HEK293 (cell line): ENCODE data around the gene SAYSD1.

Experiments used
- BCL11B ChIP-seq: fragments of 450-650 bp; formaldehyde crosslinking; IDR thresholded peaks from 2 replicates; pipeline ENCODE4 v1.5.1; 2016; ENCODE audit warnings: low read depth, missing biosample characterization, missing genetic modification characterization
- HOXA7 ChIP-seq: sonication (generic); formaldehyde crosslinking; IDR thresholded peaks from 2 replicates; pipeline ENCODE4 v1.8.1; 2022; ENCODE audit warnings: missing genetic modification reagents, borderline replicate concordance
- HOXC10 ChIP-seq: sonication (generic); formaldehyde crosslinking; IDR thresholded peaks from 2 replicates; pipeline ENCODE4 v1.8.1; 2023; ENCODE audit warnings: mild to moderate bottlenecking, missing genetic modification reagents
- HOXD13 ChIP-seq: sonication (generic); formaldehyde crosslinking; IDR thresholded peaks from 2 replicates; pipeline ENCODE4 v1.8.0; 2022; ENCODE audit warnings: missing genetic modification reagents, borderline replicate concordance
- SCRT2 ChIP-seq: fragments of 450-650 bp; formaldehyde crosslinking; IDR thresholded peaks from 2 replicates; pipeline ENCODE4 v1.5.1; 2016; ENCODE audit warnings: missing biosample characterization, missing genetic modification characterization
- SP3 ChIP-seq: fragments of 450-650 bp; formaldehyde crosslinking; IDR thresholded peaks from 2 replicates; pipeline ENCODE4 v1.5.1; 2016; ENCODE audit warnings: missing biosample characterization, missing genetic modification characterization
- ZFP69B ChIP-seq: fragments of 450-650 bp; formaldehyde crosslinking; IDR thresholded peaks from 2 replicates; pipeline ENCODE4 v1.5.1; 2016; ENCODE audit warnings: missing biosample characterization, missing genetic modification characterization
- ZNF121 ChIP-seq: fragments of 450-650 bp; formaldehyde crosslinking; IDR thresholded peaks from 2 replicates; pipeline ENCODE4 v1.5.1; 2016; ENCODE audit warnings: missing biosample characterization, missing genetic modification characterization
- ZNF202 ChIP-seq: fragments of 450-650 bp; formaldehyde crosslinking; IDR thresholded peaks from 2 replicates; pipeline ENCODE4 v1.5.1; 2016; ENCODE audit warnings: missing biosample characterization, missing genetic modification characterization, borderline replicate concordance
- ZNF223 ChIP-seq: fragments of 450-650 bp; formaldehyde crosslinking; IDR thresholded peaks from 2 replicates; pipeline ENCODE4 v1.5.1; 2016; ENCODE audit warnings: missing biosample characterization, missing genetic modification characterization
- ZNF26 ChIP-seq: fragments of 450-650 bp; formaldehyde crosslinking; IDR thresholded peaks from 2 replicates; pipeline ENCODE4 v1.5.1; 2016; ENCODE audit warnings: missing biosample characterization, missing genetic modification characterization
- ZNF426 ChIP-seq: fragments of 450-650 bp; formaldehyde crosslinking; IDR thresholded peaks from 2 replicates; pipeline ENCODE4 v1.5.1; 2017; ENCODE audit warnings: missing biosample characterization, missing genetic modification characterization, mild to moderate bottlenecking, inconsistent platforms, moderate library complexity
- ZNF514 ChIP-seq: fragments of 450-650 bp; formaldehyde crosslinking; IDR thresholded peaks from 2 replicates; pipeline ENCODE4 v1.5.1; 2016; ENCODE audit warnings: missing biosample characterization, missing genetic modification characterization
- ZNF521 ChIP-seq: fragments of 450-650 bp; formaldehyde crosslinking; IDR thresholded peaks from 2 replicates; pipeline ENCODE4 v1.5.1; 2017; ENCODE audit warnings: missing biosample characterization, mild to moderate bottlenecking, missing genetic modification characterization
- ZNF529 ChIP-seq: fragments of 450-650 bp; formaldehyde crosslinking; IDR thresholded peaks from 2 replicates; pipeline ENCODE4 v1.5.1; 2017; ENCODE audit warnings: missing genetic modification characterization, missing biosample characterization; ENCODE audit not compliant: insufficient replicate concordance
- ZNF530 ChIP-seq: fragments of 450-650 bp; formaldehyde crosslinking; IDR thresholded peaks from 2 replicates; pipeline ENCODE4 v1.5.1; 2016; ENCODE audit warnings: low read depth, missing biosample characterization, missing genetic modification characterization
- ZNF596 ChIP-seq: fragments of 450-650 bp; IDR thresholded peaks from 2 replicates; pipeline ENCODE4 v1.5.0; 2018; ENCODE audit warnings: missing biosample characterization, mild to moderate bottlenecking, missing genetic modification characterization, moderate library complexity
- ZNF626 ChIP-seq: fragments of 450-650 bp; sonication (Bioruptor Pico); formaldehyde crosslinking; IDR thresholded peaks from 2 replicates; pipeline ENCODE4 v1.5.1; 2018; ENCODE audit warnings: missing biosample characterization, missing genetic modification characterization, inconsistent platforms
- ZNF629 ChIP-seq: fragments of 450-650 bp; formaldehyde crosslinking; IDR thresholded peaks from 2 replicates; pipeline ENCODE4 v1.5.1; 2017; ENCODE audit warnings: missing biosample characterization, missing genetic modification characterization
- ZNF830 ChIP-seq: fragments of 450-650 bp; IDR thresholded peaks from 2 replicates; pipeline ENCODE4 v1.5.0; 2018; ENCODE audit warnings: missing biosample characterization, missing genetic modification characterization, low read depth, mild to moderate bottlenecking, moderate library complexity
- ZSCAN23 ChIP-seq: fragments of 450-650 bp; formaldehyde crosslinking; IDR thresholded peaks from 2 replicates; pipeline ENCODE4 v1.5.1; 2016; ENCODE audit warnings: missing biosample characterization, missing genetic modification characterization
- TF ChIP-seq, protein P1 (sequence below): fragments of 450-650 bp; formaldehyde crosslinking; IDR thresholded peaks from 2 replicates; pipeline ENCODE4 v1.5.1; 2017; ENCODE audit warnings: missing biosample characterization, missing genetic modification characterization
- TF ChIP-seq, protein P2 (sequence below): fragments of 450-650 bp; formaldehyde crosslinking; conservative IDR thresholded peaks from 2 replicates; pipeline ENCODE4 v1.5.1; 2016; ENCODE audit warnings: low read depth, missing biosample characterization, missing genetic modification characterization
- TF ChIP-seq, protein P3 (sequence below): fragments of 450-650 bp; formaldehyde crosslinking; IDR thresholded peaks from 2 replicates; pipeline ENCODE4 v1.5.1; 2016; ENCODE audit warnings: missing biosample characterization, missing genetic modification characterization
- TF ChIP-seq, protein P4 (sequence below): fragments of 450-650 bp; formaldehyde crosslinking; IDR thresholded peaks from 2 replicates; pipeline ENCODE4 v1.5.1; 2016; ENCODE audit warnings: missing biosample characterization, missing genetic modification characterization
- TF ChIP-seq, protein P5 (sequence below): fragments of 450-650 bp; formaldehyde crosslinking; IDR thresholded peaks from 2 replicates; pipeline ENCODE4 v1.5.1; 2016; ENCODE audit warnings: missing biosample characterization, missing genetic modification characterization
- TF ChIP-seq, protein P6 (sequence below): fragments of 450-650 bp; formaldehyde crosslinking; IDR thresholded peaks from 2 replicates; pipeline ENCODE4 v1.5.1; 2016; ENCODE audit warnings: missing biosample characterization, missing genetic modification characterization

Gene SAYSD1

DNA sequence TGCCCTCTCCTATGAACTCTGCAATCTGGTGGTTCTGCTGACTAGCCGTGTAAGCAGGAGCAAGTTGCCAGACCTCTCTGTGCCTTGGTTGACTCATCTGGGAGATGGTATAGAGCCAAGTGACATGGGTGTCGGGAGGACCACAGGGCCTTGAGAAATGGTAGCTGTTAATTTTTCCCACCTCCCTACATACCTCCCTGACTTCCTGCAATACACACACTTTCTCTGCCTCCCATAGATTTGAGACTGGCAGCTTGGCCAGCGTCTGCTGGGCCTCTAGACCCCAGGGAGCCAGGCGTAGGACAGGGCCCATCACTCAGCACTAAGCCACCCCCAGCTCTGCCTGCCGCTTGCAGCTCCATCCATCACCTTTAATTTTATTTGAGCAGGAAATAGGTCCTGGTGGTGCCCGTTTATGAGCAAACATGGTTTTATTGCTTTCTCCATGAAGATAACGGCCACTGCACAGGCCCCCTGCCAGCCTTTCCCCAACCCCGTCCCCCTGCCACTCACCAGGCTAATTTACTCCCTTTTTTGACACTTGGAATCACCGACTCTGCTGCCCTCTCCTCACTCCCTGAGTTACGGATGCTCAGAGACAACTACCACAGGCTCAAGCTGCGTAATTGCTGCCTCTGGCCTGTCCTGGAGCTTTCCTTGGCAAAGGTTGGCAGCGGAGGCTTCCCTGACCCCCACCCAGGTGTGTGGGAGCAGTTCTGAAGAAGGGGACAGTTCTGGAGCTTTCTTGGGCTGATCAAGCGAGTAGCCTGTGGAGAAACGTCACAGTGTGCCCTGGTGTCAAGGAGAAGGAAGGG is 55.3 kb downstream of the SAYSD1 start (continued):
- TF ChIP-seq, protein P1, sequence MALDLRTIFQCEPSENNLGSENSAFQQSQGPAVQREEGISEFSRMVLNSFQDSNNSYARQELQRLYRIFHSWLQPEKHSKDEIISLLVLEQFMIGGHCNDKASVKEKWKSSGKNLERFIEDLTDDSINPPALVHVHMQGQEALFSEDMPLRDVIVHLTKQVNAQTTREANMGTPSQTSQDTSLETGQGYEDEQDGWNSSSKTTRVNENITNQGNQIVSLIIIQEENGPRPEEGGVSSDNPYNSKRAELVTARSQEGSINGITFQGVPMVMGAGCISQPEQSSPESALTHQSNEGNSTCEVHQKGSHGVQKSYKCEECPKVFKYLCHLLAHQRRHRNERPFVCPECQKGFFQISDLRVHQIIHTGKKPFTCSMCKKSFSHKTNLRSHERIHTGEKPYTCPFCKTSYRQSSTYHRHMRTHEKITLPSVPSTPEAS (tag by site-specific recombination) = no peak
- TF ChIP-seq ZNF830 (tag by site-specific recombination) = no peak
- TF ChIP-seq, protein P2, sequence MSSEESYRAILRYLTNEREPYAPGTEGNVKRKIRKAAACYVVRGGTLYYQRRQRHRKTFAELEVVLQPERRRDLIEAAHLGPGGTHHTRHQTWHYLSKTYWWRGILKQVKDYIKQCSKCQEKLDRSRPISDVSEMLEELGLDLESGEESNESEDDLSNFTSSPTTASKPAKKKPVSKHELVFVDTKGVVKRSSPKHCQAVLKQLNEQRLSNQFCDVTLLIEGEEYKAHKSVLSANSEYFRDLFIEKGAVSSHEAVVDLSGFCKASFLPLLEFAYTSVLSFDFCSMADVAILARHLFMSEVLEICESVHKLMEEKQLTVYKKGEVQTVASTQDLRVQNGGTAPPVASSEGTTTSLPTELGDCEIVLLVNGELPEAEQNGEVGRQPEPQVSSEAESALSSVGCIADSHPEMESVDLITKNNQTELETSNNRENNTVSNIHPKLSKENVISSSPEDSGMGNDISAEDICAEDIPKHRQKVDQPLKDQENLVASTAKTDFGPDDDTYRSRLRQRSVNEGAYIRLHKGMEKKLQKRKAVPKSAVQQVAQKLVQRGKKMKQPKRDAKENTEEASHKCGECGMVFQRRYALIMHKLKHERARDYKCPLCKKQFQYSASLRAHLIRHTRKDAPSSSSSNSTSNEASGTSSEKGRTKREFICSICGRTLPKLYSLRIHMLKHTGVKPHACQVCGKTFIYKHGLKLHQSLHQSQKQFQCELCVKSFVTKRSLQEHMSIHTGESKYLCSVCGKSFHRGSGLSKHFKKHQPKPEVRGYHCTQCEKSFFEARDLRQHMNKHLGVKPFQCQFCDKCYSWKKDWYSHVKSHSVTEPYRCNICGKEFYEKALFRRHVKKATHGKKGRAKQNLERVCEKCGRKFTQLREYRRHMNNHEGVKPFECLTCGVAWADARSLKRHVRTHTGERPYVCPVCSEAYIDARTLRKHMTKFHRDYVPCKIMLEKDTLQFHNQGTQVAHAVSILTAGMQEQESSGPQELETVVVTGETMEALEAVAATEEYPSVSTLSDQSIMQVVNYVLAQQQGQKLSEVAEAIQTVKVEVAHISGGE = no peak
- TF ChIP-seq ZNF121 = peak; percentile 78
- TF ChIP-seq, protein P3, sequence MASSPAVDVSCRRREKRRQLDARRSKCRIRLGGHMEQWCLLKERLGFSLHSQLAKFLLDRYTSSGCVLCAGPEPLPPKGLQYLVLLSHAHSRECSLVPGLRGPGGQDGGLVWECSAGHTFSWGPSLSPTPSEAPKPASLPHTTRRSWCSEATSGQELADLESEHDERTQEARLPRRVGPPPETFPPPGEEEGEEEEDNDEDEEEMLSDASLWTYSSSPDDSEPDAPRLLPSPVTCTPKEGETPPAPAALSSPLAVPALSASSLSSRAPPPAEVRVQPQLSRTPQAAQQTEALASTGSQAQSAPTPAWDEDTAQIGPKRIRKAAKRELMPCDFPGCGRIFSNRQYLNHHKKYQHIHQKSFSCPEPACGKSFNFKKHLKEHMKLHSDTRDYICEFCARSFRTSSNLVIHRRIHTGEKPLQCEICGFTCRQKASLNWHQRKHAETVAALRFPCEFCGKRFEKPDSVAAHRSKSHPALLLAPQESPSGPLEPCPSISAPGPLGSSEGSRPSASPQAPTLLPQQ = peak; percentile 77
- TF ChIP-seq ZNF26 (tag by site-specific recombination) = no peak
- TF ChIP-seq ZNF529 (tag by site-specific recombination) = no peak
- TF ChIP-seq SCRT2 (tag by site-specific recombination) = no peak
- TF ChIP-seq ZFP69B (tag by site-specific recombination) = peak; percentile 49; the same call in 1 of the 2 replicates
- TF ChIP-seq, protein P4, sequence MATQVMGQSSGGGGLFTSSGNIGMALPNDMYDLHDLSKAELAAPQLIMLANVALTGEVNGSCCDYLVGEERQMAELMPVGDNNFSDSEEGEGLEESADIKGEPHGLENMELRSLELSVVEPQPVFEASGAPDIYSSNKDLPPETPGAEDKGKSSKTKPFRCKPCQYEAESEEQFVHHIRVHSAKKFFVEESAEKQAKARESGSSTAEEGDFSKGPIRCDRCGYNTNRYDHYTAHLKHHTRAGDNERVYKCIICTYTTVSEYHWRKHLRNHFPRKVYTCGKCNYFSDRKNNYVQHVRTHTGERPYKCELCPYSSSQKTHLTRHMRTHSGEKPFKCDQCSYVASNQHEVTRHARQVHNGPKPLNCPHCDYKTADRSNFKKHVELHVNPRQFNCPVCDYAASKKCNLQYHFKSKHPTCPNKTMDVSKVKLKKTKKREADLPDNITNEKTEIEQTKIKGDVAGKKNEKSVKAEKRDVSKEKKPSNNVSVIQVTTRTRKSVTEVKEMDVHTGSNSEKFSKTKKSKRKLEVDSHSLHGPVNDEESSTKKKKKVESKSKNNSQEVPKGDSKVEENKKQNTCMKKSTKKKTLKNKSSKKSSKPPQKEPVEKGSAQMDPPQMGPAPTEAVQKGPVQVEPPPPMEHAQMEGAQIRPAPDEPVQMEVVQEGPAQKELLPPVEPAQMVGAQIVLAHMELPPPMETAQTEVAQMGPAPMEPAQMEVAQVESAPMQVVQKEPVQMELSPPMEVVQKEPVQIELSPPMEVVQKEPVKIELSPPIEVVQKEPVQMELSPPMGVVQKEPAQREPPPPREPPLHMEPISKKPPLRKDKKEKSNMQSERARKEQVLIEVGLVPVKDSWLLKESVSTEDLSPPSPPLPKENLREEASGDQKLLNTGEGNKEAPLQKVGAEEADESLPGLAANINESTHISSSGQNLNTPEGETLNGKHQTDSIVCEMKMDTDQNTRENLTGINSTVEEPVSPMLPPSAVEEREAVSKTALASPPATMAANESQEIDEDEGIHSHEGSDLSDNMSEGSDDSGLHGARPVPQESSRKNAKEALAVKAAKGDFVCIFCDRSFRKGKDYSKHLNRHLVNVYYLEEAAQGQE (tag by site-specific recombination) = no peak
- TF ChIP-seq ZNF514 (tag by site-specific recombination) = no peak
- TF ChIP-seq, protein P5, sequence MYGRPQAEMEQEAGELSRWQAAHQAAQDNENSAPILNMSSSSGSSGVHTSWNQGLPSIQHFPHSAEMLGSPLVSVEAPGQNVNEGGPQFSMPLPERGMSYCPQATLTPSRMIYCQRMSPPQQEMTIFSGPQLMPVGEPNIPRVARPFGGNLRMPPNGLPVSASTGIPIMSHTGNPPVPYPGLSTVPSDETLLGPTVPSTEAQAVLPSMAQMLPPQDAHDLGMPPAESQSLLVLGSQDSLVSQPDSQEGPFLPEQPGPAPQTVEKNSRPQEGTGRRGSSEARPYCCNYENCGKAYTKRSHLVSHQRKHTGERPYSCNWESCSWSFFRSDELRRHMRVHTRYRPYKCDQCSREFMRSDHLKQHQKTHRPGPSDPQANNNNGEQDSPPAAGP (tag by site-specific recombination) = peak; percentile 87
- TF ChIP-seq HOXC10 = no peak
- TF ChIP-seq ZNF202 (tag by site-specific recombination) = no peak
- no peak for TF ChIP-seq ZNF426 (tag by site-specific recombination)
- TF ChIP-seq BCL11B (tag by site-specific recombination) = no peak
- TF ChIP-seq SP3 (tag by site-specific recombination) = no peak
- no peak for TF ChIP-seq HOXD13 (CRISPR knock-in tag)
- TF ChIP-seq, protein P6, sequence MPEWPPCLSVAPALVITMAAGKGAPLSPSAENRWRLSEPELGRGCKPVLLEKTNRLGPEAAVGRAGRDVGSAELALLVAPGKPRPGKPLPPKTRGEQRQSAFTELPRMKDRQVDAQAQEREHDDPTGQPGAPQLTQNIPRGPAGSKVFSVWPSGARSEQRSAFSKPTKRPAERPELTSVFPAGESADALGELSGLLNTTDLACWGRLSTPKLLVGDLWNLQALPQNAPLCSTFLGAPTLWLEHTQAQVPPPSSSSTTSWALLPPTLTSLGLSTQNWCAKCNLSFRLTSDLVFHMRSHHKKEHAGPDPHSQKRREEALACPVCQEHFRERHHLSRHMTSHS = peak; percentile 96
- TF ChIP-seq ZNF223 (tag by site-specific recombination) = no peak
- TF ChIP-seq ZNF629 (tag by site-specific recombination) = peak; percentile 67
- no peak for TF ChIP-seq ZSCAN23 (tag by site-specific recombination)
- TF ChIP-seq HOXA7 (CRISPR knock-in tag) = no peak
- TF ChIP-seq ZNF521 = no peak
- TF ChIP-seq ZNF530 (tag by site-specific recombination) = no peak
- TF ChIP-seq ZNF596 (tag by site-specific recombination) = peak; percentile 85
- no peak for TF ChIP-seq ZNF626
